ENCODE measurements around the gene RNF181. TPM values are rescaled to one million over a fixed set of nuclear protein-coding genes. Genes with fewer than 3 reads are reported as not detected.
"Not testable (repeated sequence)": the region's sequence is repeated elsewhere in the genome, so short reads cannot be mapped to it uniquely, and the experiment has no call there.

The RNF181 gene
- polyA plus RNA-seq (ENCODE audit: insufficient read length in 12 of 12), result 10 to 100 TPM in 11 of 12 donors, not detected in 1; 50.8 to 72.4 (median 61.3) TPM
- long read RNA-seq, donor 1, transcript RNF181-201 (5 exons, 569 nt), result major isoform, 101 of 122 reads
- long read RNA-seq, donor 1, partial matches to known transcripts, result 6 of 122 reads
- long read RNA-seq, donor 1, other reads (novel, unspliced or antisense), result 6 of 122 reads
- long read RNA-seq, donor 2, transcript RNF181-201 (5 exons, 569 nt), result major isoform, 41 of 54 reads
- long read RNA-seq, donor 2, partial matches to known transcripts, result 0 of 54 reads
- long read RNA-seq, donor 2, other reads (novel, unspliced or antisense), result 11 of 54 reads
- long read RNA-seq, donor 3, transcript RNF181-201 (5 exons, 569 nt), result major isoform, 21 of 21 reads
- long read RNA-seq, donor 3, partial matches to known transcripts, result 0 of 21 reads
- long read RNA-seq, donor 3, other reads (novel, unspliced or antisense), result 0 of 21 reads
- long read RNA-seq, donor 4, transcript RNF181-201 (5 exons, 569 nt), result major isoform, 15 of 15 reads
- long read RNA-seq, donor 4, partial matches to known transcripts, result 0 of 15 reads
- long read RNA-seq, donor 4, other reads (novel, unspliced or antisense), result 0 of 15 reads
- long read RNA-seq, donor 5, transcript RNF181-201 (5 exons, 569 nt), result major isoform, 43 of 66 reads
- long read RNA-seq, donor 5, partial matches to known transcripts, result 6 of 66 reads
- long read RNA-seq, donor 5, other reads (novel, unspliced or antisense), result 11 of 66 reads
- long read RNA-seq, donor 6, transcript RNF181-201 (5 exons, 569 nt), result major isoform, 25 of 25 reads
- long read RNA-seq, donor 6, partial matches to known transcripts, result 0 of 25 reads
- long read RNA-seq, donor 6, other reads (novel, unspliced or antisense), result 0 of 25 reads
- long read RNA-seq, donor 7, transcript RNF181-201 (5 exons, 569 nt), result major isoform, 17 of 25 reads
- long read RNA-seq, donor 7, partial matches to known transcripts, result 0 of 25 reads
- long read RNA-seq, donor 7, other reads (novel, unspliced or antisense), result 8 of 25 reads
- long read RNA-seq, donor 8, transcript RNF181-201 (5 exons, 569 nt), result major isoform, 45 of 64 reads
- long read RNA-seq, donor 8, partial matches to known transcripts, result 0 of 64 reads
- long read RNA-seq, donor 8, other reads (novel, unspliced or antisense), result 13 of 64 reads
- long read RNA-seq, donor 9, transcript RNF181-201 (5 exons, 569 nt), result major isoform, 31 of 32 reads
- long read RNA-seq, donor 9, partial matches to known transcripts, result 0 of 32 reads
- long read RNA-seq, donor 9, other reads (novel, unspliced or antisense), result 0 of 32 reads
- long read RNA-seq, donor 10, transcript RNF181-201 (5 exons, 569 nt), result major isoform, 35 of 43 reads
- long read RNA-seq, donor 10, partial matches to known transcripts, result 0 of 43 reads
- long read RNA-seq, donor 10, other reads (novel, unspliced or antisense), result 6 of 43 reads
- long read RNA-seq, donor 11, transcript RNF181-201 (5 exons, 569 nt), result major isoform, 51 of 66 reads
- long read RNA-seq, donor 11, partial matches to known transcripts, result 5 of 66 reads
- long read RNA-seq, donor 11, other reads (novel, unspliced or antisense), result 7 of 66 reads

GRCh38 chr2:85595301-85596025 lies at the start of gene RNF181:
Gene RNF181 (plus strand): TSS chr2:85595745. CDS start chr2:85595764, 19 bp downstream.
- DNase-seq, result peak; percentile 98

- no peak for DNase-seq
Measured at GRCh38 chr2:85545780-85546240, 49.7 kb upstream of the RNF181 start.

- DNase-seq, result no peak
Measured at GRCh38 chr2:85547089-85547858, 48.3 kb upstream of the RNF181 start.

- DNase-seq, result no peak
Measured at GRCh38 chr2:85547859-85548607, 47.5 kb upstream of the RNF181 start.

- no peak for DNase-seq
Measured at GRCh38 chr2:85548608-85548900, 47.0 kb upstream of the RNF181 start.

GRCh38 chr2:85549095-85549494 lies 46.5 kb upstream of the RNF181 start:
- DNase-seq, result no peak

- DNase-seq, result no peak
Measured at GRCh38 chr2:85549826-85550225, 45.7 kb upstream of the RNF181 start.

GRCh38 chr2:85550486-85550885 lies 45.1 kb upstream of the RNF181 start:
- no peak for DNase-seq

- DNase-seq, result peak; percentile 83
Measured at GRCh38 chr2:85551698-85552678, 43.6 kb upstream of the RNF181 start.

- DNase-seq, result no peak
Measured at GRCh38 chr2:85553184-85553583, 42.4 kb upstream of the RNF181 start.

GRCh38 chr2:85554980-85555612 lies 40.4 kb upstream of the RNF181 start:
- no peak for DNase-seq

- no peak for DNase-seq
Measured at GRCh38 chr2:85557130-85557529, 38.4 kb upstream of the RNF181 start.

GRCh38 chr2:85558160-85558559 lies 37.4 kb upstream of the RNF181 start:
- DNase-seq, result no peak

- not testable (repeated sequence) for DNase-seq
Measured at GRCh38 chr2:85560403-85560726, 35.2 kb upstream of the RNF181 start.

GRCh38 chr2:85560812-85561279 lies 34.7 kb upstream of the RNF181 start:
- DNase-seq, result no peak

- DNase-seq, result peak; percentile 95
Measured at GRCh38 chr2:85561280-85562212, 34.0 kb upstream of the RNF181 start, which contains the start of gene GGCX. Gene GGCX (minus strand): TSS chr2:85561493. CDS start chr2:85561428, 65 bp downstream.
